Measurements from ENCODE around the gene SH3RF3. TPM values are rescaled to one million over a fixed set of nuclear protein-coding genes. Genes with fewer than 3 reads are reported as not detected.

Gene SH3RF3
- total RNA-seq, 1 experiment from 2014 or later: 0.34 TPM

DNA sequence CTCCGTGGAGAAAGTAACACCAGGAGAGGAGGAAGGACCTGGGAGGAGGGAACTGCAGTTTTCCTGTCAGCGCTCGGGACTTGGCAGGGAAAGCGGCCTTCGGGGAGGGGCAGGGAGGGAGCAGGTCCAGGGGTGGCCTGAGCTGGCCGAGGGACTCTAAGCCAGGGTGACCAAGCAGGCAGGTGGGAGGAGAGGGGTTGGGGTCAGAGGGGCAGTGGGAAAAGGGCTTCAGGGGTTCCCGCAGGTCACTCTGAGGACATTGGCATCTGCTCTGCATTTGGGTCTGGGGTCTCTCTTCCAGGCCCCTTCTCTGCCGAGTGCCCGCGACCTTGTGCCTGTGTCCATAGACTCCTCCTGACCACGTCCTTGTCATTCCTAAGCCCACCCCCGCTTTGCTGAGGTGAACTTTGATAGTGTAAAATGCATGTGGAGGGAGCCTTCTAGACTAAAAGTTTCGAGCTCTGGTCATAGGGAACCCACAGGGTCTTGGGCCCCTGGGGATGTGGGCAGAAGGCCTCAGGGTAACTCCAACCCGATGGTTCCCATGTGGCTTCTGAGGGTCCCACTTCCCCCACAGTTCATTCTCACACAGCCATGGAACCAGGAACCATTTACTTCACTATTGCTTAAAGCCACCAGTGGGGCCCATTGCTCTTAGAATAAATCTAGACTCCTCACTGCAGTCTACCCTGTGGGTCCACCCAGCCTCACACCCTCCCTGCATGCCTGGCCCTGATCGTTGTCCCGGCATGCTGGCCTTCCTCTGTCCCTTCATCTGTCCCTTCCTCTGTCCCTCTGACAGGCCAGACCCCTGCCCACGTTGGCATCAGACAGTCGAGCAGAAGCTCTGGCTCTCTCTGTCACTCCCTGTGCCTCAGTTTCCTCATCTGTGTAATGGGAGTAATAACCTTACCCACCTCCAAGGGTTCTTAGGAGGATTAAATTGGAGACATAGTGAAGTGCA lies 255.6 kb downstream of the SH3RF3 start:
- no peak overlapping the region for H3K4me2 ChIP-seq (ENCODE audit: low read depth, low read length, poor library complexity, severe bottlenecking)
- no peak overlapping the region for H3K4me3 ChIP-seq (ENCODE audit: low read length)
- H3K27ac ChIP-seq (ENCODE audit: low read length): no peak overlapping the region
- no peak for DNase-seq
- H3K9ac ChIP-seq (ENCODE audit: low read length): no peak overlapping the region
- H3K9me3 ChIP-seq (ENCODE audit: low read length): no peaks in the 10 kb centered on the region
- H2AFZ ChIP-seq (ENCODE audit: low read length): no peak overlapping the region
- H3K9me2 ChIP-seq (replicated peaks; ENCODE audit: insufficient read depth, low read length): no peaks in the 10 kb centered on the region
- no peaks in the 10 kb centered on the region for H3K27me3 ChIP-seq (ENCODE audit: low read length)
- H3K36me3 ChIP-seq (ENCODE audit: insufficient read depth, low read length): no peaks in the 10 kb centered on the region
- H4K20me1 ChIP-seq (ENCODE audit: insufficient read depth, low read depth, low read length): no peaks in the 10 kb centered on the region
- no peaks in the 10 kb centered on the region for H3K79me2 ChIP-seq (ENCODE audit: low read length)
- H3K4me1 ChIP-seq (ENCODE audit: low read length): no peaks in the 10 kb centered on the region

DNA sequence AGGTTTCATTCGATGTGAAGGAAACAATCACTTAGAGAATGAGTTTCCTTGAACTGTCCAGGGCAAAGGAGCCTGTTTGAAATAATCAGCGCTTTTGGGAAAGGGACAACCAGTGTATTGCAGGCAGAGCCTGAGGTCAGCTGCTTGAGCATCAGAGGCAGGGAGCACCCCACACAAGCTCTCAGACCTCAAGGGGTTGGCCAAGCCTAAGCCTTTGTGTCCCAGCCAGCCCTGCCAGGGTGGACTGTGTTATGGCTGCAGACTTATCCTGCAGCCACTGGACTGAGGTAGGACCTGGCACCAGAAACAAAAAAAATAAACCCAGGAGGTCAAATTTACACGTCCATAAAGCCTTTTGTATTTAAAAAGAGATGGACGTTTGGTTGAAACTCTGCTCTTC lies 256.5 kb downstream of the SH3RF3 start:
- no peak overlapping the region for H3K9ac ChIP-seq (ENCODE audit: low read length)
- H3K9me3 ChIP-seq (ENCODE audit: low read length): no peaks in the 10 kb centered on the region
- H3K27me3 ChIP-seq (ENCODE audit: low read length): no peaks in the 10 kb centered on the region
- H3K4me3 ChIP-seq (ENCODE audit: low read length): no peak overlapping the region
- no peak overlapping the region for H3K4me2 ChIP-seq (ENCODE audit: low read depth, low read length, poor library complexity, severe bottlenecking)
- H3K79me2 ChIP-seq (ENCODE audit: low read length): no peaks in the 10 kb centered on the region
- H3K27ac ChIP-seq (ENCODE audit: low read length): no peak overlapping the region
- H4K20me1 ChIP-seq (ENCODE audit: insufficient read depth, low read depth, low read length): no peaks in the 10 kb centered on the region
- no peaks in the 10 kb centered on the region for H3K9me2 ChIP-seq (replicated peaks; ENCODE audit: insufficient read depth, low read length)
- H3K4me1 ChIP-seq (ENCODE audit: low read length): no peaks in the 10 kb centered on the region
- H2AFZ ChIP-seq (ENCODE audit: low read length): no peak overlapping the region
- H3K36me3 ChIP-seq (ENCODE audit: insufficient read depth, low read length): no peaks in the 10 kb centered on the region
- DNase-seq: no peak

DNA sequence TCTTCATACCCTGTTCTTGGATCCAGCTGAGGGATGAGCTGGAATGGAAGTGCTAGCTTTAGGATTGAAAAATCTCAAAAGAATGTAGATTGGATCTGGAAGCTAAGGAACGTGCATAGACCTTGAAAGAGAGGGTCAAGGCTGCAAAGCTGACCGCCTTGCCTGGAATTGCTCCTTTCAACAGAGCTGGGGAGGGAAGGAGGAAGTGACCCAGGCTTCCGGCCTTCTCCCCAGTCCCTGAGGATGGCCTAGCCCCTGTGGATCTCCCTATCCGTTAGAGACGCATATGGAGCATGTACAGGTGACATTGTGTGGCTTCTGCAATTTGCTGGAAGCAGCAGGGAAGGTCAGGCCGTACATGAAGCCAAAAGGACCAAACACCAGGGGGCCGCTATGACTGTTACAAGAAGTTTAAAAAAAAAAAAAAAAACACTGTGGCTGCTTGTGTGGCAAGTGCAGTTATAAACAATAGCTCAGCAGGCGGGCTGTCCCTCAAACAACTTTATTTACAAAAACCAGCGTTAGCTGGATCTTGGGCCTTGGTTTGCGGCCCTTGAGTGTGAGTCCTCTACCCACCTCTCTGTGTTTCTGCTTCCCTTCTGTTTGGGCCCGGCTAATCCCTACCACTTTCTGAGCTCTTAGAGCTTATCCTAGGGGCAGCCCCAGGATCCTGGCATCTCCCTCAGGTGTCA lies 257.1 kb downstream of the SH3RF3 start:
- no peak overlapping the region for H3K4me2 ChIP-seq (ENCODE audit: low read depth, low read length, poor library complexity, severe bottlenecking)
- no peaks in the 10 kb centered on the region for H3K27me3 ChIP-seq (ENCODE audit: low read length)
- no peaks in the 10 kb centered on the region for H3K79me2 ChIP-seq (ENCODE audit: low read length)
- H4K20me1 ChIP-seq (ENCODE audit: insufficient read depth, low read depth, low read length): no peaks in the 10 kb centered on the region
- no peaks in the 10 kb centered on the region for H3K9me3 ChIP-seq (ENCODE audit: low read length)
- H2AFZ ChIP-seq (ENCODE audit: low read length): no peak overlapping the region
- DNase-seq: no peak
- no peaks in the 10 kb centered on the region for H3K36me3 ChIP-seq (ENCODE audit: insufficient read depth, low read length)
- H3K9me2 ChIP-seq (replicated peaks; ENCODE audit: insufficient read depth, low read length): no peaks in the 10 kb centered on the region
- no peak overlapping the region for H3K4me3 ChIP-seq (ENCODE audit: low read length)
- H3K9ac ChIP-seq (ENCODE audit: low read length): no peak overlapping the region
- no peak overlapping the region for H3K27ac ChIP-seq (ENCODE audit: low read length)
- H3K4me1 ChIP-seq (ENCODE audit: low read length): no peaks in the 10 kb centered on the region; the same call in 1 of the 2 replicates

DNA sequence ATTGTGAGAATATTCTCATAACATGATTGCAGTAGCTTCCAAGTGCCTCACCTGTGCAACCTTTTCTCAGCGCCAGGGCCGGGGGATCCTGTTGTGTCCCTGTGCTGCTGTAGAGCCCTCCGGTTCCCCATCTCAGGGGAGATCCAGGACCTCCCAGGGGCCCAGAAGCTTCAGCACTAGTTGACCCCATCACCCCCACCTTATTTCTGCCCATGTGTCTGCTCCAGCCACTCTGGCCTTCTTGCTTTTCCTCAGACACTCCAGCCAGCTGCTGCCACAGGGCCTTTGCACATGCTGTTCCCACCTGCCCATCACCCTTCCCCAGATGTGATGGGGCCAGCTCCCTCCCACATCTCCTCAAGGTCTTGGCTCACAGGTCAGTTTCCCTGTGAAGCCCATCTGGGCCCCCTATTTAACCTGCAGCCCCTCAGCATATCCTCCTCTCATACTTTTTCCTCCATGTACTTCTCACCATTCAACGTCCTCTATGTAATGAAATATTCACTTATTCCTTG lies 258.3 kb downstream of the SH3RF3 start:
- Histone ChIP-seq H4K20me1 (ENCODE audit: insufficient read depth, low read depth, low read length) (no peaks in the 10 kb centered on the region), H3K79me2 (ENCODE audit: low read length) (no peaks in the 10 kb centered on the region), H3K9me3 (ENCODE audit: low read length) (no peaks in the 10 kb centered on the region), H3K4me2 (ENCODE audit: low read depth, low read length, poor library complexity, severe bottlenecking) (no peak overlapping the region), H3K36me3 (ENCODE audit: insufficient read depth, low read length) (no peaks in the 10 kb centered on the region), H3K27me3 (ENCODE audit: low read length) (no peaks in the 10 kb centered on the region), H3K27ac (ENCODE audit: low read length) (no peak overlapping the region), H3K4me1 (ENCODE audit: low read length) (peaks cover 2% of the 10 kb centered on the region; the same call in 1 of the 2 replicates), H3K9ac (ENCODE audit: low read length) (no peak overlapping the region), H3K9me2 (replicated peaks; ENCODE audit: insufficient read depth, low read length) (no peaks in the 10 kb centered on the region), H3K4me3 (ENCODE audit: low read length) (no peak overlapping the region), H2AFZ (ENCODE audit: low read length) (no peak overlapping the region)
- DNase-seq: no peak

DNA sequence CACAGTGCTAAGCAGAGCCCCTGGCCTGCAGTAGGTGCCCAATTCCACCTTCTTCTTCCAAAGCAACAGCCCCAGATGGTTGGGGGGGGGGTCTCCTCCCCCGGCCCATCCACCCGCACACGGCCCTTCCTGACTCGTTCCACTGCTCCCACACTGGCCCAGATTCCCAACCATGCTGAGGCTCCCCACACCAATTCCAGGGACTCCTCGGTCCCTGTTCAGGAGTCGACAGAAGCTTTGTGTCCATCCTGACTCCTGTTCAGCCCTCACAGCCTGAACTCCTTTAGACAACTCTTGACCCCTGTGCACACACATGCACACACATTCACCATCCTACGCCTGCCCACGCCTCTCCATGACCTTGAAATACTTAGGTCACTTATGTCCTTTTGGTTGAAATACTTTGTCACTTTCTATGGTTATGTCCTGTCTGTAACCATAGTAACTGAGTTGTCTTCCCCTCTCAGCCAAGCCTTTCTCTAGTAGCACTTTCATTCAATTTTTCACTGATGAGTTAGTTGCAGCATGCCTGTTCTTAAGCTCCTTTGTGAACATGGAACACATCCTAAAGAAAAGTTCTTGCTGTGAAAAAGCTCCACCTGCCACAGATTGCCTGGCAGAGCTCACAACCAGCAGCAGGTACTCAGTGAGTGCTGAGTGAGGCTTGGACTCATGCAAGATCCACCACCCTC lies 258.9 kb downstream of the SH3RF3 start:
- Histone ChIP-seq H3K9me2 (replicated peaks; ENCODE audit: insufficient read depth, low read length) (no peaks in the 10 kb centered on the region), H3K4me2 (ENCODE audit: low read depth, low read length, poor library complexity, severe bottlenecking) (no peak overlapping the region), H3K4me3 (ENCODE audit: low read length) (no peak overlapping the region), H3K4me1 (ENCODE audit: low read length) (peaks cover 2% of the 10 kb centered on the region; the same call in 1 of the 2 replicates), H3K9ac (ENCODE audit: low read length) (no peak overlapping the region), H3K9me3 (ENCODE audit: low read length) (no peaks in the 10 kb centered on the region), H2AFZ (ENCODE audit: low read length) (no peak overlapping the region), H3K36me3 (ENCODE audit: insufficient read depth, low read length) (no peaks in the 10 kb centered on the region), H3K27me3 (ENCODE audit: low read length) (no peaks in the 10 kb centered on the region), H3K27ac (ENCODE audit: low read length) (no peak overlapping the region), H3K79me2 (ENCODE audit: low read length) (no peaks in the 10 kb centered on the region), H4K20me1 (ENCODE audit: insufficient read depth, low read depth, low read length) (no peaks in the 10 kb centered on the region)
- DNase-seq: no peak

DNA sequence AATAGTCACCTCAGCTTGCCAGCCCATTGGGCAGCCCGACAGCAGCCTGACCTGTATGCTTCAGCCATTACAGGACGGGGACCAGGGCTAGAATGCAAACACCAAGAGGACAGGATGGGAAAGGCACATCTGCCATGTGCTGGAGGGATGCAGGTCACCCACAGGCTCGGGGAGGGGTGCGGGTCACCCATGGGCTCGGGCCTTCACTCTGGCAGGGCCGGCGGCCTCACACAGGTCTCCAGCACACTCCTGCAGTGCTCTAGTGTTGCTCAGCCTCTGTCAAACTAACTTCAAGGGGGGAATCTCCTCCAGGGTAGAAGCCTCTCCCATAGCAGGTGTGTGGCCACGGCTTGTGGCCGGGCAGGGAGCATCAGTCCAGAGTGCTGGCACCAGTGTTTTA lies 262.2 kb downstream of the SH3RF3 start:
- no peaks in the 10 kb centered on the region for H4K20me1 ChIP-seq (ENCODE audit: insufficient read depth, low read depth, low read length)
- H3K4me3 ChIP-seq (ENCODE audit: low read length): no peak overlapping the region
- no peak overlapping the region for H3K27ac ChIP-seq (ENCODE audit: low read length)
- no peak for DNase-seq
- H3K4me1 ChIP-seq (ENCODE audit: low read length): peaks cover 2% of the 10 kb centered on the region; the same call in 1 of the 2 replicates
- no peaks in the 10 kb centered on the region for H3K79me2 ChIP-seq (ENCODE audit: low read length)
- H3K36me3 ChIP-seq (ENCODE audit: insufficient read depth, low read length): no peaks in the 10 kb centered on the region
- no peaks in the 10 kb centered on the region for H3K9me2 ChIP-seq (replicated peaks; ENCODE audit: insufficient read depth, low read length)
- H3K4me2 ChIP-seq (ENCODE audit: low read depth, low read length, poor library complexity, severe bottlenecking): no peak overlapping the region
- no peaks in the 10 kb centered on the region for H3K27me3 ChIP-seq (ENCODE audit: low read length)
- no peak overlapping the region for H2AFZ ChIP-seq (ENCODE audit: low read length)
- H3K9me3 ChIP-seq (ENCODE audit: low read length): no peaks in the 10 kb centered on the region
- no peak overlapping the region for H3K9ac ChIP-seq (ENCODE audit: low read length)

DNA sequence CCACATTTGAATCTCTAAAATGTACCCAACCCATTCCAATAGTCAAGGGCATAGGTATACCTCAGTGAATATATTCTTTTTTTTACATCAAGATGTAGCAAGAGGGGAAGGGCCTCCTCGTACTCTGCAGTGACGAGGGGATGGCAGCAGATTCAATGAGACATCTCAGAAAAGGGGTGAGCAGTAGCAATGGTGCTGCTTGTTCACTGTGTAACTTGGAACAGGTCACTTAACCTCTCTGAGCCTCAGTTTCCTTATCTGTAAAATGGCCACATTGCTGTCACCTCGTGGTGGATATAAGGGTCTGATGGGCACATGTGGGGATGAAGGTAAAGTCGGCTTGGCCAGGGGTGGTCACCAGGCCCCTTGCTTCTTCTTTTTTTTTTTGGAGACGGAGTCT lies 263.1 kb downstream of the SH3RF3 start:
- Histone ChIP-seq H3K9me2 (replicated peaks; ENCODE audit: insufficient read depth, low read length) (no peaks in the 10 kb centered on the region), H3K9me3 (ENCODE audit: low read length) (no peaks in the 10 kb centered on the region), H3K79me2 (ENCODE audit: low read length) (no peaks in the 10 kb centered on the region), H3K27ac (ENCODE audit: low read length) (no peak overlapping the region), H2AFZ (ENCODE audit: low read length) (no peak overlapping the region), H3K4me1 (ENCODE audit: low read length) (peaks cover 2% of the 10 kb centered on the region; the same call in 1 of the 2 replicates), H4K20me1 (ENCODE audit: insufficient read depth, low read depth, low read length) (no peaks in the 10 kb centered on the region), H3K27me3 (ENCODE audit: low read length) (no peaks in the 10 kb centered on the region), H3K4me2 (ENCODE audit: low read depth, low read length, poor library complexity, severe bottlenecking) (no peak overlapping the region), H3K4me3 (ENCODE audit: low read length) (no peak overlapping the region), H3K9ac (ENCODE audit: low read length) (no peak overlapping the region), H3K36me3 (ENCODE audit: insufficient read depth, low read length) (no peaks in the 10 kb centered on the region)
- no peak for DNase-seq
